Upper lobe of left lung (tissue), 6 donors: ENCODE measurements around the gene BTLA. TPM values are rescaled to one million over a fixed set of nuclear protein-coding genes. Genes with fewer than 3 reads are reported as not detected.

Source experiments
- ATAC-seq, 2 donors: fragments of 200-7000 bp; cut with Tn5 transposase; one replicate each; pipeline ENCODE4 v1.9.1; 2022; ENCODE audit warnings: mild to moderate bottlenecking in 2 of 2, moderate library complexity in 2 of 2; ENCODE audit not compliant: low FRiP score in 2 of 2
- DNase-seq, 2 donors: peaks; one replicate each; pipeline ENCODE4 v3.0.0-alpha.2; 2019 to 2020
- H3K27ac ChIP-seq, 4 donors: fragments of 200-600 bp; sonication (generic); one replicate each; pipeline ENCODE4 v1.5.1; 2016 to 2019
- H3K27me3 ChIP-seq, 4 donors: fragments of 200-600 bp; sonication (generic); one replicate each; pipeline ENCODE4 v1.5.1; 2017 to 2019
- H3K36me3 ChIP-seq, 4 donors: fragments of 200-600 bp; sonication (generic); one replicate each; pipeline ENCODE4 v1.5.1; 2016 to 2019
- H3K4me1 ChIP-seq, 4 donors: fragments of 200-600 bp; sonication (generic); one replicate each; pipeline ENCODE4 v1.5.1; 2018 to 2019
- H3K4me3 ChIP-seq, 4 donors: fragments of 200-600 bp; sonication (generic); one replicate each; pipeline ENCODE4 v1.5.1; 2017 to 2019; ENCODE audit warnings: mild to moderate bottlenecking in 2 of 4, moderate library complexity in 1 of 4
- H3K9me3 ChIP-seq, 4 donors: fragments of 200-600 bp; sonication (generic); one replicate each; pipeline ENCODE4 v1.5.1; 2018 to 2019
- CTCF ChIP-seq, 6 experiments: fragments of 450-650 bp in 4 of 6; fragments of 200-600 bp in 2 of 6; sonication (generic) in 2 of 6; IDR thresholded peaks; one replicate each; pipeline ENCODE4 v1.5.1; 2016 to 2019; ENCODE audit warnings: antibody characterized with exemption in 6 of 6
- EP300 ChIP-seq, 4 donors: sonication (generic); formaldehyde crosslinking; IDR thresholded peaks; one replicate each; pipeline ENCODE4 v1.5.1; 2017; ENCODE audit warnings: antibody characterized with exemption in 4 of 4, control low read depth in 2 of 4
- POLR2A ChIP-seq, 4 donors: fragments of 450-650 bp; IDR thresholded peaks; one replicate each; pipeline ENCODE4 v1.5.1; 2016 to 2017; ENCODE audit warnings: antibody characterized with exemption in 4 of 4, mild to moderate bottlenecking in 2 of 4
- POLR2AphosphoS5 ChIP-seq, 2 donors: sonication (generic); formaldehyde crosslinking; IDR thresholded peaks; one replicate each; pipeline ENCODE4 v1.5.1; 2017; ENCODE audit warnings: antibody characterized with exemption in 2 of 2
- WGBS, 2 donors: methylation state at CpG; one replicate each; pipeline ENCODE4 v1.1.5; 2017 to 2018; 5-methylcytosine and 5-hydroxymethylcytosine counted together
- total RNA-seq, 6 donors: library from RNA; depleted of rRNA in 4 of 6; stranded (reverse); fragments of >200 nt in 4 of 6; gene quantifications; one replicate each; pipeline versions ENCODE4 v1.1.0 to v1.2.1, GENCODE V29; 2016 to 2021
- donor health status: DM: no; HTN: no; CAD: no; lungs with moderate emphysema.
- donor health status: DM: no; HTN: yes; CAD: no; lungs with severe emphysema.

The BTLA gene
- total RNA-seq, 6 donors from 2014 or later: 1.0 to 11.3 (median 1.0) TPM; not detected in 1

GRCh38 chr3:112482675-112483074 is 16.6 kb downstream of the BTLA start:
- no peaks in the 10 kb centered on the region for H3K4me1 ChIP-seq
- WGBS, 2 donors: 70% methylated on average over 1 of the region's 1 CpG
- H3K9me3 ChIP-seq: no peaks in the 10 kb centered on the region
- TF ChIP-seq POLR2A (IDR thresholded peaks at IDR 0.05) (no peak), POLR2AphosphoS5 (IDR thresholded peaks at IDR 0.05) (no peak), EP300 (IDR thresholded peaks at IDR 0.05) (no peak), CTCF (IDR thresholded peaks at IDR 0.05) (no peak)
- H3K36me3 ChIP-seq: no peaks in the 10 kb centered on the region
- no peak overlapping the region for H3K4me3 ChIP-seq
- H3K27ac ChIP-seq: no peak overlapping the region
- no peak for DNase-seq
- ATAC-seq: no peak
- H3K27me3 ChIP-seq: no peaks in the 10 kb centered on the region

GRCh38 chr3:112481302-112481721 is 18.0 kb downstream of the BTLA start:
- Histone ChIP-seq H3K9me3 (no peaks in the 10 kb centered on the region), H3K36me3 (no peaks in the 10 kb centered on the region), H3K27ac (no peak overlapping the region), H3K4me1 (no peaks in the 10 kb centered on the region), H3K4me3 (no peak overlapping the region), H3K27me3 (no peaks in the 10 kb centered on the region)
- TF ChIP-seq EP300 (IDR thresholded peaks at IDR 0.05) (no peak), CTCF (IDR thresholded peaks at IDR 0.05) (no peak), POLR2AphosphoS5 (IDR thresholded peaks at IDR 0.05) (no peak), POLR2A (IDR thresholded peaks at IDR 0.05) (no peak)
- DNase-seq: no peak
- no peak for ATAC-seq

GRCh38 chr3:112477891-112478290 is 21.4 kb downstream of the BTLA start:
- Histone ChIP-seq H3K9me3 (no peaks in the 10 kb centered on the region), H3K4me3 (no peak overlapping the region), H3K4me1 (peaks cover 0 to 8% (median 0%) of the 10 kb centered on the region in 4 donors), H3K36me3 (no peaks in the 10 kb centered on the region), H3K27me3 (no peaks in the 10 kb centered on the region), H3K27ac (no peak overlapping the region)
- DNase-seq (no peak), ATAC-seq (no peak)
- 68 to 83% methylated on average over 1 of the region's 1 CpG for WGBS, 2 donors
- TF ChIP-seq POLR2A (IDR thresholded peaks at IDR 0.05): no peak
- no peak for TF ChIP-seq POLR2AphosphoS5 (IDR thresholded peaks at IDR 0.05)
- no peak for TF ChIP-seq EP300 (IDR thresholded peaks at IDR 0.05)
- no peak for TF ChIP-seq CTCF (IDR thresholded peaks at IDR 0.05)

GRCh38 chr3:112476346-112476745 is 22.9 kb downstream of the BTLA start:
- ATAC-seq (no peak), DNase-seq (no peak)
- 69 to 81% methylated on average over 1 of the region's 1 CpG for WGBS, 2 donors
- peaks cover under 1 to 11% (median 4%) of the 10 kb centered on the region in 4 donors for H3K4me1 ChIP-seq
- no peaks in the 10 kb centered on the region for H3K9me3 ChIP-seq
- H3K36me3 ChIP-seq: no peaks in the 10 kb centered on the region
- H3K27me3 ChIP-seq: no peaks in the 10 kb centered on the region
- TF ChIP-seq EP300 (IDR thresholded peaks at IDR 0.05): no peak
- H3K4me3 ChIP-seq: no peak overlapping the region
- H3K27ac ChIP-seq: no peak overlapping the region

- H3K4me3 ChIP-seq: no peak overlapping the region
- no peak for DNase-seq
- H3K27me3 ChIP-seq: no peaks in the 10 kb centered on the region
- no peak for TF ChIP-seq EP300 (IDR thresholded peaks at IDR 0.05)
- TF ChIP-seq CTCF (IDR thresholded peaks at IDR 0.05): no peak
- no peak for TF ChIP-seq POLR2A (IDR thresholded peaks at IDR 0.05)
- TF ChIP-seq POLR2AphosphoS5 (IDR thresholded peaks at IDR 0.05): no peak
- no peak for ATAC-seq
- 80 to 88% methylated on average over 2 of the region's 2 CpGs for WGBS, 2 donors
- peaks cover 2 to 14% (median 12%) of the 10 kb centered on the region in 4 donors for H3K4me1 ChIP-seq
- no peaks in the 10 kb centered on the region for H3K9me3 ChIP-seq
- no peaks in the 10 kb centered on the region for H3K36me3 ChIP-seq
- H3K27ac ChIP-seq: no peak overlapping the region
Observed at GRCh38 chr3:112474796-112475195, 24.5 kb downstream of the BTLA start.
